Astrocyte of the cerebellum (primary cell): ENCODE results near the gene CLASP2.
"Not testable (repeated sequence)": the region's sequence is repeated elsewhere in the genome, so short reads cannot be mapped to it uniquely, and the experiment has no call there.

Source experiments
- DNase-seq: peaks from one replicate; pipeline ENCODE4 v3.0.0-alpha.2; 2011; ENCODE audit warnings: low read depth
- H3K4me3 ChIP-seq: 2 replicates; pipeline ENCODE4 v1.5.1; 2011; ENCODE audit warnings: mild to moderate bottlenecking, low read depth, low read length, moderate library complexity
- CTCF ChIP-seq: IDR thresholded peaks from 2 replicates; pipeline ENCODE4 v1.5.1; 2012; ENCODE audit warnings: low read length, low read depth, moderate library complexity, mild to moderate bottlenecking; ENCODE audit errors: missing control alignments
- in situ Hi-C: cut with HindIII; loops from 2 replicates; pipeline ENCODE4 v1.10.0; 2017; ENCODE audit warnings: low sequenced_read_pairs

Gene CLASP2

GRCh38 chr3:33458446-33458845 is 259.6 kb downstream of the CLASP2 start:
- in situ Hi-C loops = no loop called here
- no peak for DNase-seq
- no peak for TF ChIP-seq CTCF
- H3K4me3 ChIP-seq = no peak overlapping the region

DNA sequence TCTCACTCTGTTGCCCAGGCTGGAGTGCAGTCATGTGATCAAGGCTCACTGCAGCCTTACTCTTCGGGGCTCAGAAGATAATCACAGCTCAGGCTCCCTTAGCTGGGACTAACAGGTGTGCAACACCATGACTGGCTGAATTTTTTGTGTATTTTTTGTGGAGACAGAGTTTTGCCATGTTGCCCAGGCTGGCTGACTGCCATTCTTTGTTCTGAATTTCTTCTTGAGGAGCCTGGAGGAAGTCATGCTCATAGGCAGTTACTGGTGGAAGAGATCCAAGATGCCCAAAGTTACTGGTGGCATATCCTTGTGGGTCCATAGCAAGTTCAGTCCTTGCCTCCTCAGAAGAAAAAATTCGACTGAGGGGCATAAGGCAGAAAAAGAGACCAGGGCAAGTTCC is 261.3 kb downstream of the CLASP2 start:
- DNase-seq = no peak
- in situ Hi-C loops = no loop called here
- no peak overlapping the region for H3K4me3 ChIP-seq
- no peak for TF ChIP-seq CTCF

- no peak for DNase-seq
- in situ Hi-C loops = no loop called here
- TF ChIP-seq CTCF = no peak
- no peak overlapping the region for H3K4me3 ChIP-seq
These were observed 264.7 kb downstream of the CLASP2 start for GRCh38 chr3:33453331-33453761.

GRCh38 chr3:33451994-33452393 is 266.1 kb downstream of the CLASP2 start:
- in situ Hi-C loops, DNase-seq, H3K4me3 ChIP-seq: not testable (repeated sequence)

DNA sequence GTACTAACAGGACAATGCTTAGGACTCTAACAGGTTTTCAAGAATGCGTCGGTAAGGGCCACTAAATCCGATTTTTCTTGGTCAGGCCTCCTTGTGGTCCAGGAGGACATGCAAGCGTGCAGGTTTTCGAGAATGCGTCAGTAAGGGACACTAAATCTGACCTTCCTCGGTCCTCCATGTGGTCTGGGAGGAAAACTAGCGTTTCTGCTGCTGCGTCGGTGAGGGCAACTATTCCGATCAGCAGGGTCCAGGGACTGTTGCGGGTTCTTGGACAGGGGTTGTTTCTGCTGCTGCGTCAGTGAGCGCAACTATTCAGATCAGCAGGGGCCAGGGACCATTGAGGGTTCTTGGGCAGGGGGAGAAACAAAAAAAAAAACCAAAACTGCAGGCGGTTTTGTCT is 270.1 kb downstream of the CLASP2 start:
- no peak for TF ChIP-seq CTCF
- no peak for DNase-seq
- in situ Hi-C loops = no loop called here
- no peak overlapping the region for H3K4me3 ChIP-seq

GRCh38 chr3:33447256-33447625 is 270.8 kb downstream of the CLASP2 start:
- DNase-seq, H3K4me3 ChIP-seq, in situ Hi-C loops: not testable (repeated sequence)
